ENCODE results near the gene OGA. TPM values are rescaled to one million over a fixed set of nuclear protein-coding genes. Genes with fewer than 3 reads are reported as not detected.

Gene OGA
- total RNA-seq, 1 donor from 2014 or later: 99.5 TPM

GRCh38 chr10:101748496-101748895 is 69.7 kb downstream of the OGA start:
- Mint-ChIP-seq H3K4me1 (ENCODE audit: unreplicated experiment) (peaks cover 15% of the 10 kb centered on the region), H3K9me3 (no peaks in the 10 kb centered on the region), H3K4me3 (no peak overlapping the region), H3K27ac (no peak overlapping the region), H3K27me3 (peaks cover 23% of the 10 kb centered on the region), H3K36me3 (no peaks in the 10 kb centered on the region)
- TF ChIP-seq CTCF (conservative IDR thresholded peaks at IDR 0.05): no peak
- no peak for DNase-seq (ENCODE audit: extremely low spot score, unreplicated experiment)

GRCh38 chr10:101745074-101745696 is 73.1 kb downstream of the OGA start:
- Mint-ChIP-seq H3K4me1 (ENCODE audit: unreplicated experiment) (peaks cover 15% of the 10 kb centered on the region), H3K27ac (no peak overlapping the region), H3K36me3 (no peaks in the 10 kb centered on the region), H3K27me3 (peaks cover 27% of the 10 kb centered on the region), H3K4me3 (no peak overlapping the region), H3K9me3 (no peaks in the 10 kb centered on the region)
- DNase-seq (ENCODE audit: extremely low spot score, unreplicated experiment): no peak
- no peak for TF ChIP-seq CTCF (conservative IDR thresholded peaks at IDR 0.05)

- H3K27ac Mint-ChIP-seq: no peak overlapping the region
- H3K36me3 Mint-ChIP-seq: no peaks in the 10 kb centered on the region
- peaks cover 26% of the 10 kb centered on the region for H3K27me3 Mint-ChIP-seq
Measured at GRCh38 chr10:101744267-101744666, 74.0 kb downstream of the OGA start.

GRCh38 chr10:101741938-101742337 is 76.3 kb downstream of the OGA start:
- TF ChIP-seq CTCF (conservative IDR thresholded peaks at IDR 0.05): no peak
- H3K4me3 Mint-ChIP-seq: no peak overlapping the region
- H3K9me3 Mint-ChIP-seq: no peaks in the 10 kb centered on the region
- H3K36me3 Mint-ChIP-seq: no peaks in the 10 kb centered on the region
- DNase-seq (ENCODE audit: extremely low spot score, unreplicated experiment): no peak
- H3K27ac Mint-ChIP-seq: no peak overlapping the region
- peaks cover 8% of the 10 kb centered on the region for H3K4me1 Mint-ChIP-seq (ENCODE audit: unreplicated experiment)
- H3K27me3 Mint-ChIP-seq: peaks cover 26% of the 10 kb centered on the region

More at GRCh38 chr10:101744267-101744666, 74.0 kb downstream of the OGA start:
- H3K9me3 Mint-ChIP-seq: no peaks in the 10 kb centered on the region
- DNase-seq (ENCODE audit: extremely low spot score, unreplicated experiment): no peak
- H3K4me1 Mint-ChIP-seq (ENCODE audit: unreplicated experiment): peaks cover 12% of the 10 kb centered on the region
- no peak for TF ChIP-seq CTCF (conservative IDR thresholded peaks at IDR 0.05)
- H3K4me3 Mint-ChIP-seq: no peak overlapping the region

GRCh38 chr10:101736666-101737065 is 81.6 kb downstream of the OGA start:
- Mint-ChIP-seq H3K4me1 (ENCODE audit: unreplicated experiment) (no peaks in the 10 kb centered on the region), H3K9me3 (no peaks in the 10 kb centered on the region), H3K27me3 (peaks cover 31% of the 10 kb centered on the region), H3K4me3 (no peak overlapping the region), H3K27ac (no peak overlapping the region), H3K36me3 (no peaks in the 10 kb centered on the region)
- DNase-seq (ENCODE audit: extremely low spot score, unreplicated experiment): no peak
- TF ChIP-seq CTCF (conservative IDR thresholded peaks at IDR 0.05): no peak

Other genes with a start within 250 kb of the OGA start
- gene POLL, start 230.2 kb downstream of the OGA start, total RNA-seq (ENCODE audit: low replicate concordance): 39.3 and 39.8 TPM in 2 replicates
- 32.3 and 37.3 TPM in 2 replicates for gene DPCD, start 230.1 kb downstream of the OGA start, total RNA-seq (ENCODE audit: low replicate concordance)
- 39.0 and 43.7 TPM in 2 replicates for gene FBXW4, start 123.3 kb downstream of the OGA start, total RNA-seq (ENCODE audit: low replicate concordance)
- 3.8 TPM in 1 of 2 replicates, not detected in the other for gene FGF8, start 42.3 kb downstream of the OGA start, total RNA-seq (ENCODE audit: low replicate concordance)
- 47.2 and 63.6 TPM in 2 replicates for gene NPM3, start 35.0 kb downstream of the OGA start, total RNA-seq (ENCODE audit: low replicate concordance)
- gene KCNIP2, start 25.4 kb upstream of the OGA start, total RNA-seq (ENCODE audit: low replicate concordance): 1.4 and 4.9 TPM in 2 replicates
- gene ARMH3, start 237.7 kb upstream of the OGA start, total RNA-seq (ENCODE audit: low replicate concordance): 20.5 and 22.2 TPM in 2 replicates
- 19.1 and 23.1 TPM in 2 replicates for gene HPS6, start 246.9 kb upstream of the OGA start, total RNA-seq (ENCODE audit: low replicate concordance)

Measured in type B pancreatic cell (in vitro differentiated cells).